ENCODE measurements around the gene PKP3.

Gene PKP3

DNA sequence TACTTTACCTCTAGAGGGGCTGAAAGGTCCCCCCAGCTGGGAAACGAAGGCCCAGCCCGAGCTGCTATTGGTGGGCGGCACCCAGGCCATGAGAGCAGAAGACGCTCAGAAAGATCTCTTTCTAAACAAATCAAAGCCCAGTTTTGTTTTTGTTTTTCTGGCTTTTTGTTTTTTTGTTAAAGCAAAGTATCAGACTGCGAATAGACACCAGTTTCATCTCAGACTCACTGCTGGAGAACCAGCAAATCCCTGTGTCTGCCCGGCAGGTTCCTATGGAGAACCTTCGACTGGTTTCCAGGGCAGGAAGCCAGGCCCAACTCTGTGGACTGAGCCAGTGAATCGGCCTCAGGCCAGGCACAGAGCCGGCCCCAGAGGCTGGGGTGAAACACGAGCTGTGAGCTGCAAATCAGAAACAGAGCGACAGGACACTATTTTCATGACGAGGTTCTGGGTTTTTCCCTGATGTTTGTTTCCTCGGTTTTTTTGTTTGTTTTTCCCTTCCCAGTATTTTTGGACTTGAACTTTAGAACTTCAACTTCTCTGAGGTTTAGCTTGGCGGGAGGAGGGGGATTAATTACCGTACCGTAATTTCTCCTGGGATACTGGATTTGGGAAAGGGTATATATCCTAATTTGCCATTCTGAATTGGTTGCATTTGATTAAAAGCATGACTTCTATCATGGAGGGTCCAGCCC, 40.7 kb upstream of the PKP3 start:
- no peak for ATAC-seq (ENCODE audit: insufficient read depth, low read depth)
- no peak overlapping the region for H3K9ac ChIP-seq (ENCODE audit: low read depth, low read length)

DNA sequence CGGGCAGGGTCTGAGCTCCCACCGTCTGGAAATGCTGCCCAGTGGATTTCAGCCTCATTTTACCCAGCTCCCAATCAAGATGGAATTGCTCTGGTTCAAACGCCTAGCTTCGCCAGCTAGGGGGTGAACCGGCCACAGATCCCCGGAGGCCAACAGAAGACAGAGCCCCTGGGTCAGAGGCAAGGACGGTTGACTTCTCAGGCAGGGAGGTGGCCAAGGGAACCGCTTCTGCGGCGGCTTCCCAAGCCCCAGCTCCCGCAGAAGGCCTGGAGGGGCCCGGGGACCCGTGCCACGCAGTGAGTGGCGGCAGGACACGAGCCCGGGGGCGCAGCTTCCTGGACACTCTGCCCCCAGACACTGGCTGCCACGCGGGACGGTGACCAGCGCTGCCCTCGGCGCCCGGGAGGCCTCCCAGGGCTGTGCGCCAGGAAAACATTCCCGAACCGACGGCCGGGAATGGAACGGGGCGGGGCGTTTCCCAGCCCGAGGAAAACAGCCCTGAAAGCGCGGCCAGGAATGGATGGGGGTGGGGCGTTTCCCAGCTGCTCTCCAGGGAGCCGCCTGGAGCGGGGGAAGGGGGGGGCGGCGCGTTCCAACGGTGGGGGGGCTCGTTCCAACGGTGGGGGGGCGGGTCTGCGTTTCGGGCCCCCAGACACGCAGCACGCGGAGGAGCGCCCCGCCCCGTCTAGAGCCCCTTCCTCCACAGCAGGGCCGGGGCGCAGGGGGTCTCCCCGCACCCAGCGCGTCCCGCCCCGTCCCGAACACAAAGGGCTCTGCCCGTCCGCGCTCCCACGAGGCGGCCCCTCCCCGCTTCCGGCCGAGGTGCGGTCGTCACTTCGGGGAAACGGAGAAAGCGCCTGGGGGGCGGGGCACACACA, 38.2 kb upstream of the PKP3 start:
- Histone ChIP-seq H3K9ac (ENCODE audit: low read depth, low read length) (peak overlapping the region; percentile 73), H4K20me1 (ENCODE audit: insufficient read depth, low read length) (no peaks in the 10 kb centered on the region), H3K4me3 (ENCODE audit: low read depth in 1 of 2, low read length in 2 of 2) (peak overlapping the region in 1 of 2 experiments; percentile 52; a peak in 2 of 4 replicates), H3K27ac (ENCODE audit: low read length) (peak overlapping the region; percentile 88), H3K36me3 (ENCODE audit: insufficient read depth, low read length) (no peaks in the 10 kb centered on the region), H2AFZ (ENCODE audit: low read depth, low read length) (peak overlapping the region; percentile 33; the same call in 1 of the 2 replicates), H3K4me2 (ENCODE audit: insufficient read depth, low read length) (peak overlapping the region; percentile 61), H3K9me3 (ENCODE audit: insufficient read depth, low read length, severe bottlenecking) (no peaks in the 10 kb centered on the region), H3K4me1 (ENCODE audit: insufficient read depth, low read length) (peaks cover 21% of the 10 kb centered on the region), H3K27me3 (ENCODE audit: insufficient read depth, low read length, poor library complexity) (no peaks in the 10 kb centered on the region), H3K79me2 (ENCODE audit: insufficient read depth, low read length) (no peaks in the 10 kb centered on the region)
- DNase-seq = peak; percentile 93
- peak; percentile 82 for ATAC-seq (ENCODE audit: insufficient read depth, low read depth)
- TF ChIP-seq CTCF (IDR thresholded peaks at IDR 0.05; ENCODE audit: borderline replicate concordance, extremely low read depth, low read length, poor library complexity, severe bottlenecking) (no peak), EZH2 (IDR thresholded peaks at IDR 0.05; ENCODE audit: borderline replicate concordance, low read depth, low read length, severe bottlenecking) (no peak)

More for the DNA sequence above, 40.7 kb upstream of the PKP3 start:
- Histone ChIP-seq H3K4me2 (ENCODE audit: insufficient read depth, low read length) (no peak overlapping the region), H3K79me2 (ENCODE audit: insufficient read depth, low read length) (no peaks in the 10 kb centered on the region), H3K27me3 (ENCODE audit: insufficient read depth, low read length, poor library complexity) (no peaks in the 10 kb centered on the region), H2AFZ (ENCODE audit: low read depth, low read length) (no peak overlapping the region), H3K9me3 (ENCODE audit: insufficient read depth, low read length, severe bottlenecking) (no peaks in the 10 kb centered on the region), H3K36me3 (ENCODE audit: insufficient read depth, low read length) (no peaks in the 10 kb centered on the region), H4K20me1 (ENCODE audit: insufficient read depth, low read length) (no peaks in the 10 kb centered on the region), H3K27ac (ENCODE audit: low read length) (no peak overlapping the region), H3K4me1 (ENCODE audit: insufficient read depth, low read length) (peaks cover 24% of the 10 kb centered on the region), H3K4me3 (ENCODE audit: low read depth in 1 of 2, low read length in 2 of 2) (no peak overlapping the region)
- no peak for DNase-seq
- TF ChIP-seq EZH2 (IDR thresholded peaks at IDR 0.05; ENCODE audit: borderline replicate concordance, low read depth, low read length, severe bottlenecking) (no peak), CTCF (IDR thresholded peaks at IDR 0.05; ENCODE audit: borderline replicate concordance, extremely low read depth, low read length, poor library complexity, severe bottlenecking) (no peak)

DNA sequence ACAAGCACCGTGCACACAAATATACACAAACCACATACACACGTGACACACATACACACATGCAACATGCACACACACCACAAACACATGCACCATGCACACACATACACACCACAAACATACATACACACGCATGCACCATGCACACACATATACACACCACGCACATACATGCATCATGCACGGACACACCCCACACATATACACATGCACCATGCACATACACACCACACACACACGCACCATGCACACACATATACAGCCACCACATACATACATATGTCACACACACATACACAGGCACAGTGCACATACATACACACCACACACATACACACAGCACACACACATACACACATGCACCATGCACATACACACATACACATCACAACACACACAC, 37.4 kb upstream of the PKP3 start:
- H3K79me2 ChIP-seq (ENCODE audit: insufficient read depth, low read length) = no peaks in the 10 kb centered on the region
- no peaks in the 10 kb centered on the region for H4K20me1 ChIP-seq (ENCODE audit: insufficient read depth, low read length)
- H3K36me3 ChIP-seq (ENCODE audit: insufficient read depth, low read length) = no peaks in the 10 kb centered on the region
- H3K9ac ChIP-seq (ENCODE audit: low read depth, low read length) = no peak overlapping the region
- H3K4me2 ChIP-seq (ENCODE audit: insufficient read depth, low read length) = no peak overlapping the region
- DNase-seq (no peak), ATAC-seq (ENCODE audit: insufficient read depth, low read depth) (no peak)
- H3K27me3 ChIP-seq (ENCODE audit: insufficient read depth, low read length, poor library complexity) = no peaks in the 10 kb centered on the region
- H3K27ac ChIP-seq (ENCODE audit: low read length) = no peak overlapping the region
- TF ChIP-seq EZH2 (IDR thresholded peaks at IDR 0.05; ENCODE audit: borderline replicate concordance, low read depth, low read length, severe bottlenecking) (no peak), CTCF (IDR thresholded peaks at IDR 0.05; ENCODE audit: borderline replicate concordance, extremely low read depth, low read length, poor library complexity, severe bottlenecking) (no peak)
- no peaks in the 10 kb centered on the region for H3K9me3 ChIP-seq (ENCODE audit: insufficient read depth, low read length, severe bottlenecking)
- no peak overlapping the region for H3K4me3 ChIP-seq (ENCODE audit: low read depth in 1 of 2, low read length in 2 of 2)
- peaks cover 15% of the 10 kb centered on the region for H3K4me1 ChIP-seq (ENCODE audit: insufficient read depth, low read length)
- no peak overlapping the region for H2AFZ ChIP-seq (ENCODE audit: low read depth, low read length)

Measured in DND-41 (cell line).